Germinal center (tissue), 1 donor: ENCODE results near the gene EIF3D.

Experiments
- DNase-seq: peaks from one replicate; pipeline ENCODE4 v3.0.0; 2012; ENCODE audit warnings: mixed read lengths, low spot score

The EIF3D gene

GRCh38 chr22:36528795-36529751 is at the start of gene EIF3D:
Gene EIF3D (minus strand): TSS chr22:36529166. CDS start chr22:36526121, 3,045 bp downstream.
- DNase-seq = peak; percentile 91

GRCh38 chr22:36578619-36579018 is 49.7 kb upstream of the EIF3D start:
- no peak for DNase-seq

GRCh38 chr22:36577019-36577418 is 48.1 kb upstream of the EIF3D start:
- no peak for DNase-seq

GRCh38 chr22:36574728-36575127 is 45.8 kb upstream of the EIF3D start:
- no peak for DNase-seq

GRCh38 chr22:36573815-36574363 is 44.9 kb upstream of the EIF3D start:
- no peak for DNase-seq

GRCh38 chr22:36571991-36572390 is 43.0 kb upstream of the EIF3D start:
- DNase-seq = no peak

- DNase-seq = no peak
Observed at GRCh38 chr22:36569999-36570398, 41.0 kb upstream of the EIF3D start.

- DNase-seq = no peak
Observed at GRCh38 chr22:36568846-36569245, 39.9 kb upstream of the EIF3D start.

GRCh38 chr22:36566720-36567119 is 37.8 kb upstream of the EIF3D start:
- DNase-seq = no peak

GRCh38 chr22:36565686-36566085 is 36.7 kb upstream of the EIF3D start:
- DNase-seq = no peak

- no peak for DNase-seq
Observed at GRCh38 chr22:36565159-36565507, 36.2 kb upstream of the EIF3D start.

- no peak for DNase-seq
Observed at GRCh38 chr22:36564422-36565158, 35.6 kb upstream of the EIF3D start.

GRCh38 chr22:36563898-36564297 is 34.9 kb upstream of the EIF3D start:
- no peak for DNase-seq

- no peak for DNase-seq
Observed at GRCh38 chr22:36563444-36563843, 34.5 kb upstream of the EIF3D start.

GRCh38 chr22:36563001-36563400 is 34.0 kb upstream of the EIF3D start:
- no peak for DNase-seq

GRCh38 chr22:36562261-36562835 is 33.4 kb upstream of the EIF3D start:
- no peak for DNase-seq

- no peak for DNase-seq
Observed at GRCh38 chr22:36561291-36561811, 32.4 kb upstream of the EIF3D start.

GRCh38 chr22:36560001-36560400 is 31.0 kb upstream of the EIF3D start:
- DNase-seq = no peak

GRCh38 chr22:36554098-36554497 is 25.1 kb upstream of the EIF3D start:
- DNase-seq = no peak

- peak; percentile 71 for DNase-seq
Observed at GRCh38 chr22:36552289-36552688, 23.3 kb upstream of the EIF3D start.

- DNase-seq = no peak
Observed at GRCh38 chr22:36550701-36551495, 21.9 kb upstream of the EIF3D start.
